Measurements from ENCODE around the gene CTNND2.

The CTNND2 gene

GRCh38 chr5:11449966-11450365, 454.3 kb downstream of the CTNND2 start:
- H3K9me3 ChIP-seq = no peaks in the 10 kb centered on the region
- H3K36me3 ChIP-seq = no peaks in the 10 kb centered on the region
- no peak for TF ChIP-seq CTCF (IDR thresholded peaks at IDR 0.05; ENCODE audit: low read depth, low read length)
- H3K27me3 ChIP-seq = no peaks in the 10 kb centered on the region
- H3K4me1 ChIP-seq = no peaks in the 10 kb centered on the region
- no peak overlapping the region for H3K4me3 ChIP-seq (ENCODE audit: low read depth, low read length)
- DNase-seq = no peak

DNA sequence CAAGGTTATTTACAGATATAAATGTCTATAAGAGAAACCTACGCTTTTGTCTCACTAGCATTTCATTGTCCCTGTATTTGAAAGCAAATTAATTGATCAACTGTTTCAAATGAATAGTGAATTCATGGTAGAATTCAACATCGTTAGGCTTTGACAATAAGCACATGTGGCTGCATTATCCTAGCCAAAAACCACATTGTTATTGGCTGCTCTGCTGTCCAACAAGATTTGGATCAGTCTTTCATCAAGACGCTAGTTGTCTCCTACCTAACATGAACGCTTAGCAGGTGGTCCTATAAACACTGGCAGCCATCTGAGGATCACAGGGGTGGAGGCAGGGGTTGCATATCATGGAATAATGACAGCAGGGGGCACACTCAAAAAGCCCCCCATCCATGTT, 455.0 kb downstream of the CTNND2 start:
- no peak overlapping the region for H3K4me3 ChIP-seq (ENCODE audit: low read depth, low read length)
- no peak for TF ChIP-seq CTCF (IDR thresholded peaks at IDR 0.05; ENCODE audit: low read depth, low read length)
- H3K9me3 ChIP-seq = no peaks in the 10 kb centered on the region
- no peaks in the 10 kb centered on the region for H3K27me3 ChIP-seq
- DNase-seq = no peak
- no peaks in the 10 kb centered on the region for H3K4me1 ChIP-seq
- no peaks in the 10 kb centered on the region for H3K36me3 ChIP-seq

GRCh38 chr5:11443831-11444230, 460.4 kb downstream of the CTNND2 start:
- Histone ChIP-seq H3K9me3 (no peaks in the 10 kb centered on the region), H3K4me1 (no peaks in the 10 kb centered on the region), H3K4me3 (ENCODE audit: low read depth, low read length) (no peak overlapping the region), H3K27me3 (no peaks in the 10 kb centered on the region), H3K36me3 (no peaks in the 10 kb centered on the region)
- no peak for DNase-seq
- no peak for TF ChIP-seq CTCF (IDR thresholded peaks at IDR 0.05; ENCODE audit: low read depth, low read length)

- no peaks in the 10 kb centered on the region for H3K9me3 ChIP-seq
- TF ChIP-seq CTCF (IDR thresholded peaks at IDR 0.05; ENCODE audit: low read depth, low read length) = no peak
- H3K4me3 ChIP-seq (ENCODE audit: low read depth, low read length) = no peak overlapping the region
- H3K27me3 ChIP-seq = no peaks in the 10 kb centered on the region
- H3K36me3 ChIP-seq = no peaks in the 10 kb centered on the region
- DNase-seq = no peak
- H3K4me1 ChIP-seq = no peaks in the 10 kb centered on the region
Measured at GRCh38 chr5:11432116-11432515, 472.1 kb downstream of the CTNND2 start.

DNA sequence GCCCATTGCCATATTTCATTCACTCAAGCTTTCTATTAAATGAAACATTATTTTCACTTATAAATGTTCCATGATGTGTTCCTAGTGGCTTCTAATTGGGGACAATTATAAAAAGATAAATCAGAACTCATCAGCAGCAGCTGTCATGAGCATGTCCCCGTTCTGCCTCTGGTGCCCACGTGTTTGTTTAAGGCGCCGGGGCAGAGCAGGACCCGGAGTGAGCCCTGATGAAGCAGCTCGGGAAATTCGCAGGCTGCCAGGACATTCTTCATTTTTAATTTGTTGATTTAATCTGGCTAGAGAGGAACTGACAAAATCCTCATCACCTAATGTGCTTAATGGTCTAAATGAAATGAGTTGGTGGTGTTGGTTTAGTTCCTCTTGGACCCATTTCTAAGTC, 475.0 kb downstream of the CTNND2 start:
- DNase-seq = no peak
- Histone ChIP-seq H3K4me1 (no peaks in the 10 kb centered on the region), H3K36me3 (no peaks in the 10 kb centered on the region), H3K4me3 (ENCODE audit: low read depth, low read length) (no peak overlapping the region), H3K27me3 (no peaks in the 10 kb centered on the region), H3K9me3 (no peaks in the 10 kb centered on the region)
- no peak for TF ChIP-seq CTCF (IDR thresholded peaks at IDR 0.05; ENCODE audit: low read depth, low read length)

DNA sequence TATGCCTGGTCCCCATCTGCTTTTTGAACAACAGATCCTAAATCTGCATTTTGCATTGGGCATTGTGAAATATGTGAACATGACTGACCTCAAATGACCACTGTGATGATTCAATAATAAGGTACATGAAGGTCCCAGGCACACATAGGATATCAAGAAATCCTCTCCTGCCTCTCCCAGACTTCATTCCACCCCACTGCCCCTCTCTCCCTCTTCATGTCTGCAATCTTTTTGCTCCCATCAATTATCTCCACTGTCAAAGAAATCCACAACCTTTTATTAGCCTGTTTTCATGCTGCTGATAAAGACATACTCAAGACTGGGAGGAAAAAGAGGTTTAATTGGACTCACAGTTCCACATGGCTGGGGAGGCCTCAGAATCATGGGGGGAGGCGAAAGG, 476.7 kb downstream of the CTNND2 start:
- no peaks in the 10 kb centered on the region for H3K27me3 ChIP-seq
- no peaks in the 10 kb centered on the region for H3K36me3 ChIP-seq
- no peak for DNase-seq
- H3K4me3 ChIP-seq (ENCODE audit: low read depth, low read length) = no peak overlapping the region
- H3K4me1 ChIP-seq = no peaks in the 10 kb centered on the region
- H3K9me3 ChIP-seq = no peaks in the 10 kb centered on the region
- no peak for TF ChIP-seq CTCF (IDR thresholded peaks at IDR 0.05; ENCODE audit: low read depth, low read length)
